Measurements from ENCODE around the gene GOLT1A. TPM values are rescaled to one million over a fixed set of nuclear protein-coding genes. Genes with fewer than 3 reads are reported as not detected.

Gene GOLT1A
- polyA plus RNA-seq, 2 of the 4 experiments (the other 2 are of a cell fraction) = 1.8 to 6.4 TPM

- H3K4me2 ChIP-seq = no peak overlapping the region
- no peak overlapping the region for H3K27ac ChIP-seq
- H3K4me3 ChIP-seq = no peak overlapping the region
- CTCF ChIA-PET = interaction anchor here (0.9 to 7.4 kb wide), 4 partner anchors 19 to 141 kb away, joined by 3 to 28 read pairs (median 8); no protein-coding TSS in a partner anchor
- no peaks in the 10 kb centered on the region for H3K4me1 ChIP-seq
- no peak for ATAC-seq
- no peak for FAIRE-seq
- no peak for TF ChIP-seq ATOH8 (CRISPR knock-in tag; IDR thresholded peaks at IDR 0.05; ENCODE audit: low read depth)
- TF ChIP-seq POLR2AphosphoS2 (conservative IDR thresholded peaks at IDR 0.05; ENCODE audit: low read length) = no peak
- no peak for TF ChIP-seq PHF8 (IDR thresholded peaks at IDR 0.05; ENCODE audit: borderline replicate concordance, low read depth)
- no peak for TF ChIP-seq FOSB (CRISPR knock-in tag; IDR thresholded peaks at IDR 0.05)
- TF ChIP-seq PBX3 (IDR thresholded peaks at IDR 0.05) = no peak
- TF ChIP-seq ELK1 (IDR thresholded peaks at IDR 0.05; ENCODE audit: low read depth, low read length) = no peak
- no peak for TF ChIP-seq RCOR1 (IDR thresholded peaks at IDR 0.05; ENCODE audit: low read depth, low read length)
- 94% methylated on average over 16 of the region's 16 CpGs for WGBS (ENCODE audit: missing lambda C conversion rate)
- H3K9me3 ChIP-seq = no peaks in the 10 kb centered on the region
- no peak for DNase-seq (ENCODE audit: low read depth in 1 of 2, low spot score in 1 of 2)
- POLR2A ChIA-PET = no interaction called here
Measured at GRCh38 chr1:204225841-204226735, 12.3 kb upstream of the GOLT1A start.

GRCh38 chr1:204224655-204225054 is 10.9 kb upstream of the GOLT1A start:
- H3K4me2 ChIP-seq = no peak overlapping the region
- 81% methylated on average over 8 of the region's 8 CpGs for WGBS (ENCODE audit: missing lambda C conversion rate)
- FAIRE-seq = no peak
- CTCF ChIA-PET = interaction anchor here (1.1 to 1.5 kb wide), 2 partner anchors 10 to 174 kb away, joined by 3 to 5 read pairs; no protein-coding TSS in a partner anchor
- no peaks in the 10 kb centered on the region for H3K4me1 ChIP-seq
- no peaks in the 10 kb centered on the region for H3K9me3 ChIP-seq
- DNase-seq (ENCODE audit: low read depth in 1 of 2, low spot score in 1 of 2) = no peak
- no peak for ATAC-seq
- POLR2A ChIA-PET = no interaction called here
- no peak for TF ChIP-seq CHD4 (IDR thresholded peaks at IDR 0.05; ENCODE audit: borderline replicate concordance)
- no peak for TF ChIP-seq POLR2AphosphoS2 (conservative IDR thresholded peaks at IDR 0.05; ENCODE audit: low read length)
- no peak for TF ChIP-seq FOSL2 (IDR thresholded peaks at IDR 0.05)
- TF ChIP-seq FOSL2 (CRISPR knock-in tag; IDR thresholded peaks at IDR 0.05) = no peak
- no peak for TF ChIP-seq HMGXB4 (CRISPR knock-in tag; IDR thresholded peaks at IDR 0.05; ENCODE audit: borderline replicate concordance)
- TF ChIP-seq HOXA7 (CRISPR knock-in tag; IDR thresholded peaks at IDR 0.05) = no peak
- TF ChIP-seq ZC3H11A (IDR thresholded peaks at IDR 0.05) = no peak
- TF ChIP-seq ELK1 (IDR thresholded peaks at IDR 0.05; ENCODE audit: low read depth, low read length) = no peak
- no peak for TF ChIP-seq ZFP36 (IDR thresholded peaks at IDR 0.05; ENCODE audit: borderline replicate concordance, partially characterized antibody)
- TF ChIP-seq PBX3 (IDR thresholded peaks at IDR 0.05) = no peak
- no peak for TF ChIP-seq RFX5 (IDR thresholded peaks at IDR 0.05)
- TF ChIP-seq FOSB (CRISPR knock-in tag; IDR thresholded peaks at IDR 0.05) = no peak
- no peak for TF ChIP-seq MAFK (IDR thresholded peaks at IDR 0.05; ENCODE audit: partially characterized antibody)
- no peak for TF ChIP-seq MAZ (IDR thresholded peaks at IDR 0.05; ENCODE audit: borderline replicate concordance, low read depth, low read length)
- TF ChIP-seq RNF2 (IDR thresholded peaks at IDR 0.05; ENCODE audit: borderline replicate concordance, low read depth) = no peak
- TF ChIP-seq NR3C1 (IDR thresholded peaks at IDR 0.05) = no peak
- H3K4me3 ChIP-seq = no peak overlapping the region
- no peak overlapping the region for H3K27ac ChIP-seq

All from A549 (cell line).